Measurements from ENCODE around the gene GLYATL3.

The GLYATL3 gene

GRCh38 chr6:49550492-49551077, 50.9 kb downstream of the GLYATL3 start, which contains the start of gene C6orf141:
Gene C6orf141, plus strand, starts transcription at chr6:49550668. Its CDS starts 125 bp downstream, at chr6:49550793.
- H3K36me3 ChIP-seq (ENCODE audit: control insufficient read depth, insufficient read depth, low read length, severe bottlenecking): no peaks in the 10 kb centered on the region
- H3K4me3 ChIP-seq (ENCODE audit: low read length): peak within 1 kb of the TSS; percentile 75
- H3K27me3 ChIP-seq (replicated peaks; ENCODE audit: control insufficient read depth, insufficient read depth, low read length): peaks cover 28% of the 10 kb centered on the region
- no peak within 1 kb of the TSS for H3K9ac ChIP-seq (ENCODE audit: low read length)
- H3K9me3 ChIP-seq (ENCODE audit: control insufficient read depth, low read length): no peaks in the 10 kb centered on the region
- peak; percentile 6 for DNase-seq (ENCODE audit: low read depth)
- peaks cover 18% of the 10 kb centered on the region for H3K4me1 ChIP-seq (ENCODE audit: control insufficient read depth, insufficient read depth, low read length)

DNA sequence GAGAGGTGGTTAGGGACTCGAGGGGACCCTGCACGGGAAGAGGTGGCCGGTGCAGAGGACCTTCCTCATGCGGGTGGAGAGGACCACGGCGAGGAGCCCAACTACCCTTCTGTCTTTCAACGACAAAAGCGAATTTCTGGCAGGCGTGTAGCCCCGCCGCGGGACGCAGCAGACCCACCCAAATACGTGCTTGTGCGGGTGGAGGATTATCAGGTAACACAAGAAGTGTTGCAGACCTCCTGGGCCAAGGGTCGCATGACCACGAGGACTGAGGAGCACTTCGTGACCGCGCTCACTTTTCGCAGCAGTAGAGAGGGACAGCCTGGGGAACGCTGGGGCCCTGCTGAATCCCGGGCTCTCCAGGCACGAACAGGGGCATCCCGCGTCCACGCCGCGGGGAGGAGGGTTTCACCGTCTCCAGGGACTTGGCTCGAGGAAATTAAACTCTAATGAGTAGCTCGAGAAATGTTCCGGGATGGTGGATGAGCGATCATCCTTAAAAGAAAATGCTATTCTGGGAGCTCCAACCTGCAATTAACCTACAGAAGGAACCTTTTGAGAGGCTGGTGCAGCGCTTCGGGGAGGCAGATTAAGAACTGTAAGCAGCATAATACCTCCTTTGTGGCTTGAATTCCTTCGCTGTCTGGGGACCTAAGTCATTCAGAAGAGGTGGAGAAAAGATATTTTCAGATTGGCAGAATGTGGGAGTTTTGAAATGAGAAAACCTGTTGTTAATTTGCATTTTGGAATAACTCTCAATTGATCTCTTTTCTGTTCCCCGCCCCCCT, 51.5 kb downstream of the GLYATL3 start:
- H3K9me3 ChIP-seq (ENCODE audit: control insufficient read depth, low read length): no peaks in the 10 kb centered on the region
- H3K9ac ChIP-seq (ENCODE audit: low read length): no peak overlapping the region
- peaks cover 22% of the 10 kb centered on the region for H3K4me1 ChIP-seq (ENCODE audit: control insufficient read depth, insufficient read depth, low read length)
- peaks cover 28% of the 10 kb centered on the region for H3K27me3 ChIP-seq (replicated peaks; ENCODE audit: control insufficient read depth, insufficient read depth, low read length)
- peak; percentile 13 for DNase-seq (ENCODE audit: low read depth)
- H3K36me3 ChIP-seq (ENCODE audit: control insufficient read depth, insufficient read depth, low read length, severe bottlenecking): no peaks in the 10 kb centered on the region
- H3K4me3 ChIP-seq (ENCODE audit: low read length): peak overlapping the region; percentile 75

DNA sequence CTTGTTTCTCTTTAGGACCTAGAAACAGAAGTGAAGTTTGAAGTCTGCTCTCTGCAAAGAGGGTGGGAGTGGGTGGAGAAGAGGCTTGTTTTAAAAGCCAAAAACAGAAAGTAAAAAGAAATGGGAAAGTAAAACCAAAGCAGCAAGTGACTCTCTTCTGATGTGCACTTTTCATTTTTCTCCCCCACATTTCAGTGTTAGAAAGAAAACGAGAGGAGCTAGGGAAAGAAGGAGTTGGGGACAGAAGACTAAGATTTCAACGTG, 52.1 kb downstream of the GLYATL3 start:
- H3K9ac ChIP-seq (ENCODE audit: low read length): no peak overlapping the region
- H3K4me1 ChIP-seq (ENCODE audit: control insufficient read depth, insufficient read depth, low read length): peaks cover 27% of the 10 kb centered on the region
- peak overlapping the region; percentile 75 for H3K4me3 ChIP-seq (ENCODE audit: low read length)
- H3K9me3 ChIP-seq (ENCODE audit: control insufficient read depth, low read length): no peaks in the 10 kb centered on the region
- H3K36me3 ChIP-seq (ENCODE audit: control insufficient read depth, insufficient read depth, low read length, severe bottlenecking): no peaks in the 10 kb centered on the region
- H3K27me3 ChIP-seq (replicated peaks; ENCODE audit: control insufficient read depth, insufficient read depth, low read length): peaks cover 28% of the 10 kb centered on the region
- DNase-seq (ENCODE audit: low read depth): no peak

DNA sequence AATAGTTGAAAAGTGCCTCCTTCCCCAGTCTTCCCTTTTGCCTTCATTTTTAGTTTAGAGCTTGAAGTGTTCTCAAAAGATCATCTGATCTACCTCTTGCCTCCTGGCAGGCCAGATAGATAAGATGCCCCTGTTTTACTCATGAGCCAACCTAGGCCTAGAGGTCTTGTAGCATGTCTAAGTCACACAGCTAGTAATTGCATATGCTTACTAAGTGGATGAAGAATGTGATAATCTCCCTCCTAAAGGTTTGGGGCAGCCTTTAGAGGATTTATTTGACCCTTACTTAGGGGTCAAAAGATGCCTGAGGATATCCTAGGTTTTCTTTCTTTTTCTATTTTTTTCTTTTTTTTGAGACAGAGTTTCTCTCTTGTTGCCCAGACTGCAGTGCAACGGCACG, 52.9 kb downstream of the GLYATL3 start:
- peaks cover 28% of the 10 kb centered on the region for H3K27me3 ChIP-seq (replicated peaks; ENCODE audit: control insufficient read depth, insufficient read depth, low read length)
- H3K9ac ChIP-seq (ENCODE audit: low read length): no peak overlapping the region
- H3K9me3 ChIP-seq (ENCODE audit: control insufficient read depth, low read length): no peaks in the 10 kb centered on the region
- no peaks in the 10 kb centered on the region for H3K36me3 ChIP-seq (ENCODE audit: control insufficient read depth, insufficient read depth, low read length, severe bottlenecking)
- DNase-seq (ENCODE audit: low read depth): no peak
- H3K4me3 ChIP-seq (ENCODE audit: low read length): no peak overlapping the region
- peaks cover 27% of the 10 kb centered on the region for H3K4me1 ChIP-seq (ENCODE audit: control insufficient read depth, insufficient read depth, low read length)

DNA sequence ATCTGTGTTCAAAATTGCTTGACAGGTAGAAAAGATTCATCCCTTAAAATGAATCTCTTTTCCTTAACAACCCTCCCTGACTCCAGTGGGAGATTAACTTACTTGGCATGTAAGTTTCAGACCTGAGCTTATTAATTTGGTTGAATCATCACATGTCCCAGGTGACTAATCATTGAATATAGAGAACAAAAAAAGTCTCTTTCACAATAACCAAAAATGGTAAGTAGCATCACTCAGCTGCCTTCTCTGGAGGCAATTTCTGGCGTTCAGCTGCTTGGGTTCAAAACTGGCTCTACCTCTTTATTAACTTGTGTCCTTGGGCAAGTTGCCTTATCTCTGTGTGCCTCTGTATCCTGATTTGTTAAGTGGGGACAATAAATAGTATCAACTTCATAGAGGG, 53.7 kb downstream of the GLYATL3 start:
- peaks cover 27% of the 10 kb centered on the region for H3K4me1 ChIP-seq (ENCODE audit: control insufficient read depth, insufficient read depth, low read length)
- peaks cover 28% of the 10 kb centered on the region for H3K27me3 ChIP-seq (replicated peaks; ENCODE audit: control insufficient read depth, insufficient read depth, low read length)
- H3K9ac ChIP-seq (ENCODE audit: low read length): no peak overlapping the region
- H3K9me3 ChIP-seq (ENCODE audit: control insufficient read depth, low read length): no peaks in the 10 kb centered on the region
- DNase-seq (ENCODE audit: low read depth): no peak
- no peak overlapping the region for H3K4me3 ChIP-seq (ENCODE audit: low read length)
- no peaks in the 10 kb centered on the region for H3K36me3 ChIP-seq (ENCODE audit: control insufficient read depth, insufficient read depth, low read length, severe bottlenecking)

- Histone ChIP-seq H3K9me3 (ENCODE audit: control insufficient read depth, low read length) (no peaks in the 10 kb centered on the region), H3K9ac (ENCODE audit: low read length) (no peak overlapping the region), H3K4me3 (ENCODE audit: low read length) (no peak overlapping the region), H3K4me1 (ENCODE audit: control insufficient read depth, insufficient read depth, low read length) (peaks cover 17% of the 10 kb centered on the region), H3K36me3 (ENCODE audit: control insufficient read depth, insufficient read depth, low read length, severe bottlenecking) (no peaks in the 10 kb centered on the region), H3K27me3 (replicated peaks; ENCODE audit: control insufficient read depth, insufficient read depth, low read length) (peaks cover 18% of the 10 kb centered on the region)
- no peak for DNase-seq (ENCODE audit: low read depth)
These were observed 56.2 kb downstream of the GLYATL3 start for GRCh38 chr6:49555951-49556350.

DNA sequence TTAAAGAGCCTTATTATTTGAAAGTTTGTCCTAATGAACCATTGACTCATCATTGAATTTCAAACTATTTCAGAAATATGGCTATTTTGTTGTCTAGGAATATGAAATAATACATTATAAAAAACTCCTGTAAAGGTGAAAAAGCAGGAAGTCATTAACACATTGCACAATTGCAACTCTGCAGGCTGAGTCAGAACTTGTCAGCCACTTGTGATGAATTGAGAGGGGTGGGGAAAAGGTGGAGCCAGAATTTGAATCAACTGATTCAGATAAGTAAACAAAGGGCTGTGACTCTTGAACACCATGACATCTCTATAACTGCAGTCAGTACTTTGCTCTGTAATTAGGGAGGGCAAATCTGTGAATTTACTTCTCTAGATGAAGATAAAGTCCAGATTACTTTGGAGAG, 56.7 kb downstream of the GLYATL3 start:
- Histone ChIP-seq H3K9me3 (ENCODE audit: control insufficient read depth, low read length) (no peaks in the 10 kb centered on the region), H3K27me3 (replicated peaks; ENCODE audit: control insufficient read depth, insufficient read depth, low read length) (peaks cover 14% of the 10 kb centered on the region), H3K4me1 (ENCODE audit: control insufficient read depth, insufficient read depth, low read length) (peaks cover 13% of the 10 kb centered on the region), H3K4me3 (ENCODE audit: low read length) (no peak overlapping the region), H3K9ac (ENCODE audit: low read length) (no peak overlapping the region), H3K36me3 (ENCODE audit: control insufficient read depth, insufficient read depth, low read length, severe bottlenecking) (no peaks in the 10 kb centered on the region)
- no peak for DNase-seq (ENCODE audit: low read depth)

- no peaks in the 10 kb centered on the region for H3K36me3 ChIP-seq (ENCODE audit: control insufficient read depth, insufficient read depth, low read length, severe bottlenecking)
- H3K9me3 ChIP-seq (ENCODE audit: control insufficient read depth, low read length): no peaks in the 10 kb centered on the region
- H3K9ac ChIP-seq (ENCODE audit: low read length): no peak overlapping the region
- peaks cover 9% of the 10 kb centered on the region for H3K4me1 ChIP-seq (ENCODE audit: control insufficient read depth, insufficient read depth, low read length)
- no peak overlapping the region for H3K4me3 ChIP-seq (ENCODE audit: low read length)
- no peak for DNase-seq (ENCODE audit: low read depth)
- peaks cover 6% of the 10 kb centered on the region for H3K27me3 ChIP-seq (replicated peaks; ENCODE audit: control insufficient read depth, insufficient read depth, low read length)
These were observed 57.5 kb downstream of the GLYATL3 start for GRCh38 chr6:49557177-49557576.

GRCh38 chr6:49558238-49558637, 58.5 kb downstream of the GLYATL3 start:
- Histone ChIP-seq H3K4me1 (ENCODE audit: control insufficient read depth, insufficient read depth, low read length) (peaks cover 9% of the 10 kb centered on the region), H3K9me3 (ENCODE audit: control insufficient read depth, low read length) (no peaks in the 10 kb centered on the region), H3K27me3 (replicated peaks; ENCODE audit: control insufficient read depth, insufficient read depth, low read length) (no peaks in the 10 kb centered on the region), H3K9ac (ENCODE audit: low read length) (no peak overlapping the region), H3K36me3 (ENCODE audit: control insufficient read depth, insufficient read depth, low read length, severe bottlenecking) (no peaks in the 10 kb centered on the region), H3K4me3 (ENCODE audit: low read length) (no peak overlapping the region)
- DNase-seq (ENCODE audit: low read depth): no peak

- no peak for DNase-seq (ENCODE audit: low read depth)
- peaks cover 4% of the 10 kb centered on the region for H3K27me3 ChIP-seq (replicated peaks; ENCODE audit: control insufficient read depth, insufficient read depth, low read length)
- no peaks in the 10 kb centered on the region for H3K36me3 ChIP-seq (ENCODE audit: control insufficient read depth, insufficient read depth, low read length, severe bottlenecking)
- no peak overlapping the region for H3K4me3 ChIP-seq (ENCODE audit: low read length)
- H3K9me3 ChIP-seq (ENCODE audit: control insufficient read depth, low read length): no peaks in the 10 kb centered on the region
- H3K9ac ChIP-seq (ENCODE audit: low read length): no peak overlapping the region
- no peaks in the 10 kb centered on the region for H3K4me1 ChIP-seq (ENCODE audit: control insufficient read depth, insufficient read depth, low read length)
These were observed 63.5 kb downstream of the GLYATL3 start for GRCh38 chr6:49563006-49563886.

DNA sequence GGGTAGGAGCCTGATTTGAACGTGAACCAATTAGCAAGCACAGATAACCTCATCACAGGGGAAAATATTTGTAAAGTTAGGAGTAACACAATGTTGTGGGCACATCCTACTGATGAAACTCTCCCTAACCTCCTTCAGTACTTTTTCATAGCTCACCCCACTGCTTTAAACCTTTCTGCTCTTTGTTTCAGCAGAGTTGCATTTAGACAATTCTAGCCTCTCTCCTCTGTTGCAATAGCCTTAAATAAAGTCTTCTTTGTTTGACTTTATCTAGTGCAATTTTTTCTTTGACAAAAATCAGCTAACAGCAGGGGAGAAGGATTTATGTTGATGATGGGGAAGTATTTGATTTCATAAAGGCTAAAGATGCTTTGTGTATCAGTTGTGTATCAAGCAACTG, 64.8 kb downstream of the GLYATL3 start:
- Histone ChIP-seq H3K36me3 (ENCODE audit: control insufficient read depth, insufficient read depth, low read length, severe bottlenecking) (no peaks in the 10 kb centered on the region), H3K27me3 (replicated peaks; ENCODE audit: control insufficient read depth, insufficient read depth, low read length) (peaks cover 4% of the 10 kb centered on the region), H3K4me1 (ENCODE audit: control insufficient read depth, insufficient read depth, low read length) (no peaks in the 10 kb centered on the region), H3K4me3 (ENCODE audit: low read length) (no peak overlapping the region), H3K9ac (ENCODE audit: low read length) (no peak overlapping the region), H3K9me3 (ENCODE audit: control insufficient read depth, low read length) (no peaks in the 10 kb centered on the region)
- no peak for DNase-seq (ENCODE audit: low read depth)

Data from adipocyte (in vitro differentiated cells).